Panc1 (cell line): ENCODE measurements around the gene NCKAP5. TPM values are rescaled to one million over a fixed set of nuclear protein-coding genes. Genes with fewer than 3 reads are reported as not detected.

Experiments
- ATAC-seq: fragments of 200-7000 bp; cut with Tn5 transposase; 2 replicates; pipeline ENCODE4 v1.9.1; 2020; ENCODE audit warnings: mild to moderate bottlenecking, moderate library complexity
- BruUV-seq: library from RNA; stranded (reverse); fragments of 400-500 nt; replicated peaks from 2 replicates; lab custom pipeline; 2021; lab: Mats Ljungman, UMichigan
- CTCF ChIA-PET: fragments of 300-600 bp; sonication (Branson Sonifier 250); formaldehyde crosslinking; loops from one replicate; lab custom pipeline; 2022; ENCODE audit warnings: antibody characterized with exemption; lab: Charles Lee
- POLR2A ChIA-PET: fragments of 300-600 bp; sonication (Branson Sonifier 250); formaldehyde crosslinking; loops from one replicate; lab custom pipeline; 2022; ENCODE audit warnings: antibody characterized with exemption; lab: Charles Lee
- DNase-seq: peaks from one replicate; pipeline ENCODE4 v3.0.0-alpha.2; 2010; ENCODE audit warnings: low read depth, low spot score
- H3K27ac ChIP-seq: 2 replicates; pipeline ENCODE4 v1.5.1; 2011; ENCODE audit warnings: mild to moderate bottlenecking, low read length, inconsistent platforms
- H3K27me3 ChIP-seq: fragments of 200-500 bp; sonication (Bioruptor generic); 2 replicates; pipeline ENCODE4 v1.6.0; 2014; ENCODE audit warnings: low read length, inconsistent platforms; ENCODE audit not compliant: control insufficient read depth, insufficient read depth
- H3K36me3 ChIP-seq: fragments of 200-500 bp; sonication (Bioruptor generic); 2 replicates; pipeline ENCODE4 v1.5.1; 2014; ENCODE audit warnings: inconsistent platforms, mild to moderate bottlenecking, low read length, moderate library complexity; ENCODE audit not compliant: control insufficient read depth, insufficient read depth
- H3K4me1 ChIP-seq: 2 replicates; pipeline ENCODE4 v1.5.1; 2011; ENCODE audit warnings: inconsistent platforms, mild to moderate bottlenecking, low read length, moderate library complexity; ENCODE audit not compliant: control insufficient read depth, insufficient read depth
- H3K4me3 ChIP-seq, 2 experiments: 2 replicates each; pipeline ENCODE4 v1.5.1; 2011 to 2012; ENCODE audit warnings: low read depth in 2 of 2, low read length in 2 of 2, mild to moderate bottlenecking in 2 of 2, inconsistent platforms in 1 of 2, moderate library complexity in 1 of 2
- H3K9me3 ChIP-seq: fragments of 200-500 bp; sonication (Bioruptor generic); 2 replicates; pipeline ENCODE4 v1.5.1; 2014; ENCODE audit warnings: low read depth, mild to moderate bottlenecking, inconsistent platforms, low read length, moderate library complexity; ENCODE audit not compliant: control insufficient read depth, insufficient read depth
- POLR2AphosphoS5 ChIP-seq: IDR thresholded peaks from 2 replicates; pipeline ENCODE4 v1.6.1; 2012; ENCODE audit warnings: mild to moderate bottlenecking, low read depth, low read length, moderate library complexity
- REST ChIP-seq, 2 experiments: IDR thresholded peaks; 2 replicates each; pipeline ENCODE4 v1.6.1; 2011 to 2012; ENCODE audit warnings: low read depth in 2 of 2, control low read depth in 1 of 2, low read length in 1 of 2, mild to moderate bottlenecking in 1 of 2, moderate library complexity in 1 of 2; ENCODE audit not compliant: insufficient read depth in 1 of 2
- SIN3A ChIP-seq: IDR thresholded peaks from 2 replicates; pipeline ENCODE4 v1.6.1; 2012; ENCODE audit warnings: low read depth, mild to moderate bottlenecking, low read length, moderate library complexity, borderline replicate concordance; ENCODE audit not compliant: insufficient read depth
- TCF7L2 ChIP-seq: IDR thresholded peaks from 2 replicates; pipeline ENCODE4 v1.6.1; 2011; ENCODE audit warnings: mild to moderate bottlenecking, low read depth, low read length, inconsistent platforms
- in situ Hi-C: cut with HindIII; loops from 2 replicates; pipeline ENCODE4 v1.10.0; 2016; ENCODE audit warnings: low sequenced_read_pairs, low pct_unique_long_range_greater_than_20kb
- intact Hi-C: fragments of 100-400 bp; cut with micrococcal nuclease; formaldehyde crosslinking; loops from one replicate; pipeline ENCODE4 v1.10.0; 2022; ENCODE audit not compliant: unreplicated experiment
- total RNA-seq: library from RNA; stranded (reverse); gene quantifications from one replicate; pipeline ENCODE4 v1.2.1, GENCODE V29; 2021; ENCODE audit not compliant: unreplicated experiment
- TF ChIP-seq, protein P1 (sequence below): fragments of 450-650 bp; IDR thresholded peaks from 2 replicates; pipeline ENCODE4 v1.5.1; 2017; ENCODE audit warnings: mild to moderate bottlenecking

The NCKAP5 gene
- total RNA-seq, 1 experiment from 2014 or later, result 0.10 TPM

- no peaks in the 10 kb centered on the region; the same call in 1 of the 2 replicates for H3K9me3 ChIP-seq
- no peak overlapping the region for H3K4me3 ChIP-seq
- POLR2A ChIA-PET, result no interaction called here
- TF ChIP-seq TCF7L2 (no peak), REST (IDR thresholded peaks at IDR 0.05; ENCODE audit: insufficient read depth in 1 of 2, low read depth in 2 of 2, low read length in 1 of 2) (no peak), SIN3A (no peak), POLR2AphosphoS5 (no peak)
- TF ChIP-seq, protein P1, sequence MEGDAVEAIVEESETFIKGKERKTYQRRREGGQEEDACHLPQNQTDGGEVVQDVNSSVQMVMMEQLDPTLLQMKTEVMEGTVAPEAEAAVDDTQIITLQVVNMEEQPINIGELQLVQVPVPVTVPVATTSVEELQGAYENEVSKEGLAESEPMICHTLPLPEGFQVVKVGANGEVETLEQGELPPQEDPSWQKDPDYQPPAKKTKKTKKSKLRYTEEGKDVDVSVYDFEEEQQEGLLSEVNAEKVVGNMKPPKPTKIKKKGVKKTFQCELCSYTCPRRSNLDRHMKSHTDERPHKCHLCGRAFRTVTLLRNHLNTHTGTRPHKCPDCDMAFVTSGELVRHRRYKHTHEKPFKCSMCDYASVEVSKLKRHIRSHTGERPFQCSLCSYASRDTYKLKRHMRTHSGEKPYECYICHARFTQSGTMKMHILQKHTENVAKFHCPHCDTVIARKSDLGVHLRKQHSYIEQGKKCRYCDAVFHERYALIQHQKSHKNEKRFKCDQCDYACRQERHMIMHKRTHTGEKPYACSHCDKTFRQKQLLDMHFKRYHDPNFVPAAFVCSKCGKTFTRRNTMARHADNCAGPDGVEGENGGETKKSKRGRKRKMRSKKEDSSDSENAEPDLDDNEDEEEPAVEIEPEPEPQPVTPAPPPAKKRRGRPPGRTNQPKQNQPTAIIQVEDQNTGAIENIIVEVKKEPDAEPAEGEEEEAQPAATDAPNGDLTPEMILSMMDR, result no peak
- no peak for ATAC-seq
- no peaks in the 10 kb centered on the region for H3K36me3 ChIP-seq
- intact Hi-C loops (no loop called here), in situ Hi-C loops (no loop called here)
- CTCF ChIA-PET, result no interaction called here
- DNase-seq, result no peak
- H3K4me1 ChIP-seq, result no peaks in the 10 kb centered on the region
- BruUV-seq, result no TSS peak
- no peak overlapping the region for H3K27ac ChIP-seq
- H3K27me3 ChIP-seq, result no peaks in the 10 kb centered on the region
Measured at GRCh38 chr2:133484784-133485183, 83.5 kb downstream of the NCKAP5 start.

- Histone ChIP-seq H3K4me1 (no peaks in the 10 kb centered on the region), H3K27me3 (no peaks in the 10 kb centered on the region), H3K4me3 (no peak overlapping the region), H3K27ac (no peak overlapping the region), H3K9me3 (no peaks in the 10 kb centered on the region; the same call in 1 of the 2 replicates), H3K36me3 (no peaks in the 10 kb centered on the region)
- intact Hi-C loops, result no loop called here
- ATAC-seq, result no peak
- in situ Hi-C loops, result no loop called here
- TF ChIP-seq REST (IDR thresholded peaks at IDR 0.05; ENCODE audit: insufficient read depth in 1 of 2, low read depth in 2 of 2, low read length in 1 of 2) (no peak), SIN3A (no peak), POLR2AphosphoS5 (no peak), TCF7L2 (no peak)
- TF ChIP-seq, protein P1, result no peak
- CTCF ChIA-PET, result no interaction called here
- POLR2A ChIA-PET, result no interaction called here
- DNase-seq, result no peak
- BruUV-seq, result no TSS peak
Measured at GRCh38 chr2:133484106-133484505, 84.2 kb downstream of the NCKAP5 start.
